ENCODE measurements around the gene ZNF124. TPM values are rescaled to one million over a fixed set of nuclear protein-coding genes. Genes with fewer than 3 reads are reported as not detected.

ZNF124 gene
- total RNA-seq, 1 experiment from 2014 or later, result 16.3 TPM

GRCh38 chr1:247118946-247119446 is 52.8 kb downstream of the ZNF124 start:
- H3K4me2 ChIP-seq (ENCODE audit: low read length), result no peak overlapping the region
- BruUV-seq (replicated peaks), result no TSS peak
- H3K79me2 ChIP-seq (ENCODE audit: insufficient read depth, low read length), result no peaks in the 10 kb centered on the region
- RAD21 ChIA-PET (ENCODE audit: low non-redundant PET in 1 of 2, low total read pairs in 2 of 2, uncharacterized antibody in 2 of 2, unreplicated experiment in 2 of 2), result no interaction called here
- H3K4me3 ChIP-seq (replicated peaks in 1 of 2; ENCODE audit: low read depth in 1 of 2, low read length in 2 of 2), result no peak overlapping the region
- ATAC-seq, result peak; percentile 49
- no peak overlapping the region for H3K9ac ChIP-seq (ENCODE audit: low read length)
- no peaks in the 10 kb centered on the region for H3K36me3 ChIP-seq (ENCODE audit: control insufficient read depth in 1 of 2, insufficient read depth in 2 of 2, low read length in 2 of 2)
- TF ChIP-seq REST (IDR thresholded peaks at IDR 0.05; ENCODE audit: low read depth) (no peak), CTCF (IDR thresholded peaks at IDR 0.05 in 2 of 3, conservative IDR thresholded peaks at IDR 0.05 in 1 of 3; ENCODE audit: borderline replicate concordance in 1 of 3, insufficient read depth in 1 of 3, low read depth in 2 of 3, low read length in 2 of 3) (peak; percentile 14 to 36 (median 23); a peak in 4 of 6 replicates), RAD21 (IDR thresholded peaks at IDR 0.05; ENCODE audit: low read depth) (peak; percentile 39), SIN3A (IDR thresholded peaks at IDR 0.05; ENCODE audit: low read depth) (no peak), EGR1 (IDR thresholded peaks at IDR 0.05; ENCODE audit: low read depth) (no peak)
- no peaks in the 10 kb centered on the region for H3K4me1 ChIP-seq (ENCODE audit: control insufficient read depth in 1 of 2, insufficient read depth in 2 of 2, low read length in 2 of 2)
- peak; percentile 22 for DNase-seq (ENCODE audit: low read depth, low spot score)
- intact Hi-C loops (cut with micrococcal nuclease), result no loop called here
- no peaks in the 10 kb centered on the region for H3K9me3 ChIP-seq (ENCODE audit: control insufficient read depth in 1 of 2, insufficient read depth in 1 of 2, low read depth in 1 of 2, low read length in 2 of 2)
- H3K9me2 ChIP-seq (ENCODE audit: insufficient read depth), result no peaks in the 10 kb centered on the region
- no peaks in the 10 kb centered on the region for H4K20me1 ChIP-seq (ENCODE audit: insufficient read depth)
- H3K27me3 ChIP-seq (ENCODE audit: insufficient read depth, low read length), result no peaks in the 10 kb centered on the region
- no peak overlapping the region for H2AFZ ChIP-seq (ENCODE audit: low read depth, low read length, poor library complexity, severe bottlenecking)
- CTCF ChIA-PET, result no interaction called here
- POLR2A ChIA-PET, result no interaction called here
- H3K27ac ChIP-seq (ENCODE audit: low read depth, low read length), result no peak overlapping the region
